NB4 (cell line): Measurements from ENCODE around the gene TRIM61.
A peak's percentile ranks its signal among the peaks of the same experiment; 100 is the strongest.
"Not testable (repeated sequence)": the region's sequence is repeated elsewhere in the genome, so short reads cannot be mapped to it uniquely, and the experiment has no call there.

ENCODE experiments used
- DNase-seq: peaks from one replicate; pipeline ENCODE4 v3.0.0; 2010; ENCODE audit warnings: low read depth
- H3K4me3 ChIP-seq: one replicate; pipeline ENCODE4 v1.5.1; 2011; ENCODE audit warnings: mild to moderate bottlenecking, low read depth, low read length, moderate library complexity
- CTCF ChIP-seq: IDR thresholded peaks from one replicate; pipeline ENCODE4 v1.5.1; 2012; ENCODE audit warnings: low read depth, low read length
- MYC ChIP-seq: IDR thresholded peaks from 2 replicates; pipeline ENCODE4 v1.6.1; 2011; ENCODE audit warnings: low read depth, low read length
- POLR2A ChIP-seq: IDR thresholded peaks from 2 replicates; pipeline ENCODE4 v1.6.1; 2011; ENCODE audit warnings: mild to moderate bottlenecking; ENCODE audit not compliant: insufficient read length; ENCODE audit errors: extremely low read depth
- TF ChIP-seq, protein P1 (sequence below): IDR thresholded peaks from 2 replicates; pipeline ENCODE4 v1.6.1; 2011; ENCODE audit warnings: low read depth, low read length

The TRIM61 gene

DNA sequence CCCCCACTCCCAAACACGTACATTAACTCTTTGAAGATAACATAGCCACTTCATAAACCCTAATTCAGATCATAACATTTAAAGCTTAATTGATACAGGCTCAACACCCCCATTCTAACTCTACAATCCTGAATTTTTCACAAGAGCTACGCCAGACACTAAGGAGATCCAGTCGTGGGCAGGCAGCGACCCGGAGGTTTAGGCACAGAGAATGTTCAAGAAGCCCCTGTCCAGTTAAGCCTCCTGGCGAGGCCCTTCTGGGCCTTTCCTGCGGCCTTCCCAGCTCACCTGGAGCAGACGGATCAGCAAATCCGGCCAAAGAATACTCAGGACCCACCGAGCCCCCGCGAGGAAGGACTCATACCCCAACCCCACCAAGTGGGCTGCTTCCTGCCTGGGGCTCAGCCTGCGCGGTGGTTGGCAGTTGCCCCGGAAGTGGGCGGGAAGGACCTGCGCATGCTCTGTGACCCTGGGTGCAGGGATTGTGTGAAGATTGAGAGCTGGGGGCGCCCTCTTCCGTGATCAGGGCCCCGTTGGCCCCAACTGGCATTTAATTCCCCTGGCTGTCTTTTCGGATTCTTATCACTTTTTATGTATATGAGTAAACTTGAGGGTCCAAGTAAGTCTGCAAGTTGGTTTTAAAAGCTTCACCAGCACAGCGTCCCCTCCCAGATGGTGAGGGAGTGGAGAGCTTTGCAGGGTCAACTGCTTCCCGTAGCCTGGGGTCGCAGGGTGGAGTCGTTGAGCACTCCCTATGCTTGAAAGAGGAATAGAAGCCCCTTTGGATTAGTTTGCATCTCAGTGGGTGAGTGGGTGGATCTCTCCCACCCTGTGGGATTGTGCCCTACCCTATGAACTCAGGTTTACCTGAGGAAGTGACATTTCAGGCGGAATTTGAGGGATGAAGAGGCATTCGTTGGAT is at the start of gene TRIM61:
TSS of gene TRIM61 (minus strand) at position 415 of the 922 bp plus-strand sequence. CDS start 7,655 bp downstream, outside the sequence.
- TF ChIP-seq, protein P1, sequence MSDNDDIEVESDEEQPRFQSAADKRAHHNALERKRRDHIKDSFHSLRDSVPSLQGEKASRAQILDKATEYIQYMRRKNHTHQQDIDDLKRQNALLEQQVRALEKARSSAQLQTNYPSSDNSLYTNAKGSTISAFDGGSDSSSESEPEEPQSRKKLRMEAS, result no peak
- H3K4me3 ChIP-seq, result no peak within 1 kb of the TSS
- DNase-seq, result no peak

- not testable (repeated sequence) for DNase-seq, H3K4me3 ChIP-seq
Measured at GRCh38 chr4:165025782-165026181, 48.3 kb upstream of the TRIM61 start.

- not testable (repeated sequence) for DNase-seq, H3K4me3 ChIP-seq
Measured at GRCh38 chr4:165019995-165020394, 42.5 kb upstream of the TRIM61 start.

DNA sequence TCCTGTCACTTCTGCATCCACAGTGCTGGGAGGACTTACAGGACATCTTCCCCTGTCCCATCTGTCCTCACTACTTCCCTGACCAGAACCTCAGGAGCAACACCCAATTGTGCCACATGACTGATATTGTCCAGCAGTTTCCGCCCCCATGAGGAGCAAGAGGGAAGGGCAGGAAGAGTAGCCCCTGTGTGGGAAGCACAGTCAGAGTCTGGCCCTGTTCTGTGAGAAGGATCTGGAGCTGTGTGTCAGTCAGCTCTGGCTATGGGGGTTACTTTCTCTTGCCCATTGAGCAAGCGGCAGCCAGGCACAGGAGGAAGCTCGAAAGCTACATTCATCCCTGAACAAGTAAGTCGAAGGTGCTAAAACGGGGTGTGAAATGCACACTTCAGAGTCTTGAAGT is 39.5 kb upstream of the TRIM61 start:
- DNase-seq, result peak; percentile 15
- no peak overlapping the region for H3K4me3 ChIP-seq
- TF ChIP-seq MYC, result no peak
- TF ChIP-seq POLR2A, result no peak
- TF ChIP-seq, protein P1, result no peak
- TF ChIP-seq CTCF, result peak; percentile 45

GRCh38 chr4:165013691-165014090 is 36.2 kb upstream of the TRIM61 start:
- H3K4me3 ChIP-seq, result no peak overlapping the region
- no peak for DNase-seq
- TF ChIP-seq CTCF (no peak), MYC (no peak), POLR2A (no peak)
- TF ChIP-seq, protein P1, result no peak

DNA sequence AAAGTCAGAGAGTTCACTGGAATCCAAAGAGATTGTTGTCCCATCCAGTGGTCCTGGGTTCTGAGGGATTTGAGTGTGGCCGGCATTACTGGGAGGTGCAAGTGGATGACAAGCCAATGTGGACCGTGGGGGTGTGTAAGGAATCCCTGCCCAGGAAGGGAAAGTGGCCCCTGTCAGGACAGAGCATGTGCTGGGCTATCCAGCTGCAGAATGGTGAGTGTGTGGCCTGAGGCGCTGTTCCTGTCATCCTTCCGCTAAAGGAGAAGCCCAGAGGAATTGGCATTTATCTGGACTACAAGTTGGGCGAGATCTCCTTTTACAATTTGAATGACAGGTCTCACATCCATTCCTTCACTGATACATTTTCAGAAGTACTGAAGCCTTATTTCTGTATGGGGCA is 33.9 kb upstream of the TRIM61 start:
- H3K4me3 ChIP-seq, result no peak overlapping the region
- no peak for DNase-seq

GRCh38 chr4:165010991-165011390 is 33.5 kb upstream of the TRIM61 start:
- TF ChIP-seq POLR2A (no peak), MYC (no peak), CTCF (no peak)
- TF ChIP-seq, protein P1, result no peak
- H3K4me3 ChIP-seq, result no peak overlapping the region
- no peak for DNase-seq

More for the DNA sequence above, 33.9 kb upstream of the TRIM61 start:
- TF ChIP-seq, protein P1, result no peak
- TF ChIP-seq MYC, result no peak
- no peak for TF ChIP-seq POLR2A
- no peak for TF ChIP-seq CTCF
